Activated T-helper 1 cell treated with anti-CD3 and anti-CD28 coated beads, Interleukin-12 subunit alpha, Interleukin-12 subunit beta, Interleukin-2, Interleukin-4 antibody, amounts not matched to agents 30 ng/mL and 10 ng/mL and 1 ng/mL, durations not matched to agents 14 hours and 24 hours and 36 hours (primary cell): Measurements from ENCODE around the gene ZNF33A. TPM values are rescaled to one million over a fixed set of nuclear protein-coding genes. Genes with fewer than 3 reads are reported as not detected.
"Not testable (repeated sequence)": the region's sequence is repeated elsewhere in the genome, so short reads cannot be mapped to it uniquely, and the experiment has no call there.

Source experiments
- DNase-seq: peaks from one replicate; pipeline ENCODE4 v3.0.0; 2021; ENCODE audit warnings: low spot score
- H3K27ac Mint-ChIP-seq: one replicate; pipeline ENCODE4 v1.8.0; 2021; ENCODE audit warnings: mild to moderate bottlenecking, mixed read lengths
- H3K27me3 Mint-ChIP-seq: one replicate; pipeline ENCODE4 v1.8.0; 2022; ENCODE audit warnings: mild to moderate bottlenecking, moderate library complexity, mixed read lengths; ENCODE audit not compliant: insufficient read depth
- H3K36me3 Mint-ChIP-seq: one replicate; pipeline ENCODE4 v1.8.0; 2021; ENCODE audit warnings: low read depth, mixed read lengths
- H3K4me1 Mint-ChIP-seq: one replicate; pipeline ENCODE4 v1.8.0; 2021; ENCODE audit warnings: low read depth, mixed read lengths
- H3K4me3 Mint-ChIP-seq: one replicate; pipeline ENCODE4 v1.8.0; 2021; ENCODE audit warnings: mild to moderate bottlenecking, moderate library complexity, mixed read lengths
- H3K9me3 Mint-ChIP-seq: one replicate; pipeline ENCODE4 v1.8.0; 2021; ENCODE audit warnings: mixed read lengths
- intact Hi-C: fragments of 100-400 bp; cut with micrococcal nuclease; formaldehyde crosslinking; loops from one replicate; pipeline ENCODE4 v1.15.1; 2024
- total RNA-seq: library from RNA; stranded (reverse); gene quantifications from 2 replicates; pipeline ENCODE4 v1.2.3, GENCODE V29; 2022

ZNF33A gene
- total RNA-seq, result 15.5 and 17.2 TPM in 2 replicates

- Mint-ChIP-seq H3K27ac (peak within 1 kb of the TSS; percentile 91), H3K4me1 (peaks cover 38% of the 10 kb centered on the region), H3K4me3 (peak within 1 kb of the TSS; percentile 84), H3K27me3 (no peaks in the 10 kb centered on the region), H3K36me3 (peaks cover 16% of the 10 kb centered on the region), H3K9me3 (peaks cover 8% of the 10 kb centered on the region)
- intact Hi-C loops, result loop anchor here (1.0 kb wide), 3 partner anchors 34 to 153 kb away; partner anchors contain the start of genes ZNF248, ZNF25 and ZNF37A
- DNase-seq, result peak; percentile 85
Observed at GRCh38 chr10:38010119-38010903, at the start of gene ZNF33A. Gene ZNF33A (plus strand): TSS chr10:38010675. CDS start chr10:38012342, 1,667 bp downstream.

GRCh38 chr10:37965006-37965405 lies 45.5 kb upstream of the ZNF33A start:
- Mint-ChIP-seq H3K4me3 (no peak overlapping the region), H3K9me3 (peaks cover 53% of the 10 kb centered on the region), H3K4me1 (no peaks in the 10 kb centered on the region), H3K27me3 (no peaks in the 10 kb centered on the region), H3K27ac (no peak overlapping the region), H3K36me3 (peaks cover 34% of the 10 kb centered on the region)
- intact Hi-C loops, result no loop called here
- no peak for DNase-seq

GRCh38 chr10:37972396-37972795 lies 38.1 kb upstream of the ZNF33A start:
- H3K4me3 Mint-ChIP-seq, result no peak overlapping the region
- peaks cover 18% of the 10 kb centered on the region for H3K9me3 Mint-ChIP-seq
- peaks cover 31% of the 10 kb centered on the region for H3K4me1 Mint-ChIP-seq
- no peak overlapping the region for H3K27ac Mint-ChIP-seq
- H3K36me3 Mint-ChIP-seq, result peaks cover 32% of the 10 kb centered on the region
- intact Hi-C loops, result no loop called here
- H3K27me3 Mint-ChIP-seq, result no peaks in the 10 kb centered on the region
- DNase-seq, result no peak

GRCh38 chr10:37975401-37975991 lies 35.0 kb upstream of the ZNF33A start:
- peaks cover 3% of the 10 kb centered on the region for H3K9me3 Mint-ChIP-seq
- peak overlapping the region; percentile 91 for H3K4me3 Mint-ChIP-seq
- peaks cover 31% of the 10 kb centered on the region for H3K4me1 Mint-ChIP-seq
- DNase-seq, result no peak
- H3K36me3 Mint-ChIP-seq, result peaks cover 9% of the 10 kb centered on the region
- H3K27me3 Mint-ChIP-seq, result no peaks in the 10 kb centered on the region
- intact Hi-C loops, result loop anchor here (5.0 kb wide), 1 partner anchor 382 kb away; no protein-coding TSS in a partner anchor
- H3K27ac Mint-ChIP-seq, result peak overlapping the region; percentile 95

- Mint-ChIP-seq H3K4me3 (peak within 1 kb of the TSS; percentile 91), H3K36me3 (peaks cover 6% of the 10 kb centered on the region), H3K4me1 (peaks cover 31% of the 10 kb centered on the region), H3K9me3 (no peaks in the 10 kb centered on the region), H3K27me3 (no peaks in the 10 kb centered on the region), H3K27ac (peak within 1 kb of the TSS; percentile 95)
- DNase-seq, result peak; percentile 95
- intact Hi-C loops, result loop anchor here (1.0 to 5.0 kb wide), 6 partner anchors 34 to 426 kb away; partner anchors contain the start of genes ZNF248, ZNF33A and ZNF37A
Observed at GRCh38 chr10:37976091-37976879, 34.2 kb upstream of the ZNF33A start, which contains the start of gene ZNF25. Gene ZNF25 (minus strand): TSS chr10:37976647. CDS start chr10:37971722, 4,925 bp downstream.

- no peak for DNase-seq
- peaks cover 6% of the 10 kb centered on the region for H3K36me3 Mint-ChIP-seq
- H3K4me3 Mint-ChIP-seq, result peak overlapping the region; percentile 91
- no peaks in the 10 kb centered on the region for H3K9me3 Mint-ChIP-seq
- peak overlapping the region; percentile 95 for H3K27ac Mint-ChIP-seq
- no peaks in the 10 kb centered on the region for H3K27me3 Mint-ChIP-seq
- intact Hi-C loops, result loop anchor here (1.0 to 5.0 kb wide), 6 partner anchors 33 to 425 kb away; partner anchors contain the start of genes ZNF248, ZNF33A and ZNF37A
- peaks cover 31% of the 10 kb centered on the region for H3K4me1 Mint-ChIP-seq
Observed at GRCh38 chr10:37976880-37977203, 33.6 kb upstream of the ZNF33A start.

GRCh38 chr10:37991655-37992054 lies 18.8 kb upstream of the ZNF33A start:
- Mint-ChIP-seq H3K36me3 (no peaks in the 10 kb centered on the region), H3K27me3 (peaks cover 2% of the 10 kb centered on the region), H3K27ac (no peak overlapping the region), H3K9me3 (no peaks in the 10 kb centered on the region), H3K4me1 (no peaks in the 10 kb centered on the region), H3K4me3 (no peak overlapping the region)
- no peak for DNase-seq
- intact Hi-C loops, result no loop called here

GRCh38 chr10:37992083-37992482 lies 18.4 kb upstream of the ZNF33A start:
- Mint-ChIP-seq H3K27ac (no peak overlapping the region), H3K9me3 (no peaks in the 10 kb centered on the region), H3K36me3 (no peaks in the 10 kb centered on the region), H3K27me3 (peaks cover 2% of the 10 kb centered on the region), H3K4me3 (no peak overlapping the region), H3K4me1 (no peaks in the 10 kb centered on the region)
- DNase-seq, result no peak
- intact Hi-C loops, result no loop called here

GRCh38 chr10:37998920-37999319 lies 11.6 kb upstream of the ZNF33A start:
- H3K4me3 Mint-ChIP-seq, H3K36me3 Mint-ChIP-seq, DNase-seq, intact Hi-C loops, H3K4me1 Mint-ChIP-seq, H3K27me3 Mint-ChIP-seq, H3K9me3 Mint-ChIP-seq, H3K27ac Mint-ChIP-seq: not testable (repeated sequence)

GRCh38 chr10:38000474-38000873 lies 10.0 kb upstream of the ZNF33A start:
- DNase-seq, intact Hi-C loops, H3K27me3 Mint-ChIP-seq, H3K4me3 Mint-ChIP-seq, H3K4me1 Mint-ChIP-seq, H3K9me3 Mint-ChIP-seq, H3K36me3 Mint-ChIP-seq, H3K27ac Mint-ChIP-seq: not testable (repeated sequence)

GRCh38 chr10:38003026-38003425 lies 7.4 kb upstream of the ZNF33A start:
- H3K9me3 Mint-ChIP-seq, result peaks cover 5% of the 10 kb centered on the region
- intact Hi-C loops, result no loop called here
- no peak overlapping the region for H3K27ac Mint-ChIP-seq
- no peak overlapping the region for H3K4me3 Mint-ChIP-seq
- peaks cover 2% of the 10 kb centered on the region for H3K36me3 Mint-ChIP-seq
- no peaks in the 10 kb centered on the region for H3K4me1 Mint-ChIP-seq
- DNase-seq, result no peak
- H3K27me3 Mint-ChIP-seq, result no peaks in the 10 kb centered on the region

GRCh38 chr10:38003588-38003987 lies 6.9 kb upstream of the ZNF33A start:
- Mint-ChIP-seq H3K9me3 (peaks cover 8% of the 10 kb centered on the region), H3K4me1 (no peaks in the 10 kb centered on the region), H3K27ac (no peak overlapping the region), H3K4me3 (no peak overlapping the region), H3K27me3 (no peaks in the 10 kb centered on the region), H3K36me3 (peaks cover 2% of the 10 kb centered on the region)
- intact Hi-C loops, result no loop called here
- DNase-seq, result no peak
